EL (cell line): ENCODE measurements around the gene ACOT12.
"Not testable (repeated sequence)": the region's sequence is repeated elsewhere in the genome, so short reads cannot be mapped to it uniquely, and the experiment has no call there.

Experiments
- DNase-seq: peaks from one replicate; pipeline ENCODE4 v3.0.0-alpha.2; 2016

Gene ACOT12

DNA sequence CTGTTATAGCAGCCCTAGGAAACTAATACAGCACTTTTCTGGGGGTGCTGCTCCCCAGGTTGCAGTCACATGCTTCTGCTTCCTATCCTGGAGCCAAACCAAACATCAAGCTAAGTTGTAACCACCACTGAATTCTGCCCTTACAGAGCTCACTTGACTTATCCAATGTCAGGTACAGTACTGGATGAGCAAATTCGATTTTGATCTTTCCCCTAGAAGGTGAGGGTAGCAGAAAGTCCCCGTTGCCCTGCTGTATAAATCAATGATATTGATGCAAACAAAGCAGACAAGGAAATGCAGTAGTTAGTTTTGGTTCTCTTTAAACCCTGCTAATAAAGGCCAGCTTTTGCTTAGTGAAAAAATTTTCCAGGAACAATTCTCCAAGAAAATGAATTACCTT is 56.1 kb downstream of the ACOT12 start:
- no peak for DNase-seq

GRCh38 chr5:81336556-81336955 is 57.4 kb downstream of the ACOT12 start:
- no peak for DNase-seq

GRCh38 chr5:81335946-81336345 is 58.0 kb downstream of the ACOT12 start:
- no peak for DNase-seq

- no peak for DNase-seq
Measured at GRCh38 chr5:81334304-81335061, 59.5 kb downstream of the ACOT12 start.

DNA sequence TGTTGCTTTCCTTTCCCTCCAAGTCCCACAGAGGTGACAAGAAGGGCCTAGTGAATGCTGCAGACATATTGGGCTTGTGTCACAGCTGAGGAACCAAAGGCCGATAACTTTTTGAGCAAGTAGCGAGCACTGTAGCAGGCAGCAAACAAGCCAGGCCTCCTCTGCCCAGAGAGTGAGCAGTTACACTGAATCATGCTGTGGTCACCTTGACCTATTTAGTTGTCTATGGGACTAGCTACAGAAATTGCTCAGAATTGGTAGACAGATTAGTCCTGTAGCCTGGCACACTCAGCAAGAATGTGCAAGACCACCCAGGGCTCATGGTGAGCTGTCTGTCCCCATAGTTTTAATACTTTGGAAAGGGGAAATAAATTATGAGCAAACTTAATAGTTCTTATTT is 67.4 kb downstream of the ACOT12 start:
- no peak for DNase-seq

- no peak for DNase-seq
Measured at GRCh38 chr5:81317536-81317935, 76.4 kb downstream of the ACOT12 start.

GRCh38 chr5:81316571-81316970 is 77.4 kb downstream of the ACOT12 start:
- no peak for DNase-seq

GRCh38 chr5:81315830-81316229 is 78.1 kb downstream of the ACOT12 start:
- DNase-seq = no peak

- peak; percentile 79 for DNase-seq
Measured at GRCh38 chr5:81315336-81315735, 78.6 kb downstream of the ACOT12 start.

- peak; percentile 7 for DNase-seq
Measured at GRCh38 chr5:81314581-81314980, 79.4 kb downstream of the ACOT12 start.

DNA sequence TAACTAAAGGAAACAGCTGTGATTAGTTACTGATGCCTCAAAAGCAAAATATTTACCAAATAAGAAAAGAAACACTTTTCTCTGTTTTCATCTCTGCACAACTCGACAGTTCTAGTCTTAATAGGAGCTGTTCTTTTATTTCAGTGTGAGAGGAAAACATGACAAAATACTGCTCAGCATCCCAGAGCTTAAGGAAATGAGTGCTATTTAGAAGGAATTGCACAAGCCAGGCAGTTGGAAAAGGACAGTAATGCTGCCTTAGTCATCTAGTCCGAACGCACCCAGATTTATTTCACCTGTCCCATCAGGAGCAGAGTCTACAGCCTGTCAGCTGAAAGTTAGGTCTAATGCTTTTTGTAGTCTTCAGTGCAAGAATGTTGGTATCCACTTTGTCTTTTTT is 80.2 kb downstream of the ACOT12 start:
- no peak for DNase-seq

- DNase-seq = no peak
Measured at GRCh38 chr5:81313278-81313677, 80.7 kb downstream of the ACOT12 start.

DNA sequence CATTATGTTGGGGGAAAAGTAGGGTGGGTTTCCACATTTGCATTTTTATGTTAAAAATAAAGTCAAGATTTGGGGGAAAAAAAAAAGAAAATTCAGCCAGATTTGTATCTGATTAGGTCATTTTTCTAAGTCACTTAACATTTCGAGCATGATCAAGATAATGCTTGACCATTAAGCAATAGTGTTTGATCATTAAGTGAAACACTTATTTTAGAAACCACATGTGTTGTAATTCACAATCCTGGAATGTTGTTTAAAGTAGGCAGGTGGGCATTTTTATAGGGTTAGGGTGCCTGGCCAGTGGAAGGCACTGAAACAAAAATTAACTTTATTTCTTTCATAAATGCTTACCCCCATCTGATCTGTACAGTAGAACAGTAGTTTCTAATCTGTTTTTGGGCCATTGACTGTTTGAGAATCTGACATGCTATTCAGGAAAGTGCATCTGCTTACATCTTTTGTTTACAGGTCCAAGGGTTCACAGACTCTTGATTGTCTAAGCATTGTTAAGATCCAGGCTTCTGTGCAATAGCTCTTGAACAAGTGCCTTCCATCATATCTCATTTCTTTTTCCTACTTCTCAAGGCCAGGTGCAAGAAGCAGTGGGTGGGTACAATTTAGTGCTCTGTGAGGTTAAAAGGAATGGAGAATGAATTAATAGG is 83.4 kb downstream of the ACOT12 start:
- DNase-seq = no peak

DNA sequence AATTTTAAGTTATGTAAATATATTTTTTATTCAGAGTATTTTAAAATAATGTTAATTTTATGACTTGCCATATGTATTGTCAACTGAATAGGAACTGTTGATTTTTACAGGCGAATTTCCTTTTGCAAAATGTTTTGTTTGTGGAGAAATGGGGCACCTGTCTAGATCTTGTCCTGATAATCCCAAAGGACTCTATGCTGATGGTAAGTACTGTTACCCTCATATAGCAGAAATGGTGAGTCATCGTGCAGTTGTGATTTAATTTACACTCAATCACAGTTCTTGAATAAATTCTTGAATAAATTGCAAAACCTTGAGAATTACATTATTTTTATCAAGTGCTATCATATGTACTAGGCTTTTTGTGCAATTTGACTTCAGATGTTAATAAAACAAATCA is 85.1 kb downstream of the ACOT12 start:
- no peak for DNase-seq

DNA sequence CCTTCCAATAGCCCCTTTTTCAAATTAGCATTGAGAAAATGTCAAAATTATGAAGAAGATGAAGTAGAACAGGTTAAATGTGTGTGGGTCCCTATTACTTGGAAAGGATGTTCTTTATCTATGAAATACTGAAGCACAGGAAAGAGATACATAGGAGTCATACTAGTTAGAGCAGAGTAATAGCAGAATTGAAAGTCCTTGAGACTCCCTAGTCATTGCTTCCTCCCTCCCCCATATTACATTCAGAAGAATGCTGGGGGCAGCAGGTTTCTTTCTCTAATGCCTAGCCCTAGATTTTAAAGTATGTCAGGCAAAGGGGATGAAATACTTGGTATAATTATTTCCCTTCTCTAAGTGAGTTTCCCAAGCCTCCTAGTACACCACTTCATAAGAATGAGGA is 88.1 kb downstream of the ACOT12 start:
- no peak for DNase-seq

DNA sequence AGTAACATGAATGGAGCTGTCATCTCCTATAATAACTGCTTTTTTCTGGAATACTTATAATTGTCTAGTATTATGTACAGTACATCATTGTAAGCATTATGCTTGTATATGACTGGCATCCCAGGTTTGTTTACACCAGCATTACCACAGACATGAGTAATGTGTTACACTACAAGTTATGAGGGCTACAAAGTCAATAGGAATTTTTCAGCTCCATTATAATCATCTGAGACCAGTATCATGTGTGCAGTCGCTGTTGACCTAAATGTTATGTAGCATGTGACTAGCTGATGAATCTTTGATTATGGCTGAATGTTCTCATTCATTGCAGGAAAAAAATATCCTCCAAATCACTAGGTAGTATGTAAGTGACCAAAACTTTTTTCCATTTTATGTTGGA is 90.4 kb downstream of the ACOT12 start:
- peak; percentile 84 for DNase-seq

DNA sequence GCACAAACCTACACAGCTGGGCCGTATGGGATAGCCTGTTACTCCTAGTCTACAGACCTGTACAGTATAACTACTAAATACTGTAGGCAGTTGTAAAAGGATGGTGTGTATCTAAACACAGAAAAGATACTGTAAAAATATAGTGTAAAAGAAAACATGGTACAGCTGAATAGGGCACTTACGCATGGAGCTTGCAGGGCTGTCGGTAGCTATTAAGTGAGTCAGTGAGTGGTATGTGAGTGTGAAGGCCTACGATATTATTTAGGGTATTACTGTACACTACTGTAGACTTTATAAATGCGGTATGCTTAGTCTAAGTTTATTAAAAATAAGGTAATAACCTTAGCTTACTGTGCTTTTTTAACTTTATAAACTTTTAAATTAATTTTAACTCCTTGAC is 91.3 kb downstream of the ACOT12 start:
- DNase-seq = peak; percentile 28

GRCh38 chr5:81301271-81302015 is 92.5 kb downstream of the ACOT12 start, which contains the start of gene ZCCHC9:
ZCCHC9 (plus strand) TSS chr5:81301587; CDS start chr5:81304758, 3,171 bp downstream.
- DNase-seq = peak; percentile 95

- no peak for DNase-seq
Measured at GRCh38 chr5:81300921-81301270, 93.0 kb downstream of the ACOT12 start.

DNA sequence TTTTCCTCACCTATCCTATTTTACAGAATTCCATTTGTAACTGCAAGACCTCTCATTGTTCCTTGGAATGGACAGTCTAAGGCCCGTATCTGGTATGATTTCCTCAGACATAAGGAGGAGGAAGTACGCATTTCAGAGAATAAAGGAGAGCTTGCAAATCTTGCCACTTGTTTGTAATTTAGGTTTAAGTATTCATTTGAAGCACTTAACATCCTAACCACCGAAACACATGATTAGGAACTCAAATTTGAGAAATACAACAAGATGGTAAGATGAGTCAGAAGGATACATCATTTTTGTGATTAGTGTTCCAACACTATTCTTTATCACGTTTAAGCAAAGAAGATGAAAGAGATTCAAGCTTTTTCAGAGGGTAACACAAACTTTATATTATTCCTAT is 96.4 kb downstream of the ACOT12 start:
- DNase-seq = no peak

GRCh38 chr5:81294021-81294420 is 99.9 kb downstream of the ACOT12 start:
- DNase-seq = not testable (repeated sequence)

DNA sequence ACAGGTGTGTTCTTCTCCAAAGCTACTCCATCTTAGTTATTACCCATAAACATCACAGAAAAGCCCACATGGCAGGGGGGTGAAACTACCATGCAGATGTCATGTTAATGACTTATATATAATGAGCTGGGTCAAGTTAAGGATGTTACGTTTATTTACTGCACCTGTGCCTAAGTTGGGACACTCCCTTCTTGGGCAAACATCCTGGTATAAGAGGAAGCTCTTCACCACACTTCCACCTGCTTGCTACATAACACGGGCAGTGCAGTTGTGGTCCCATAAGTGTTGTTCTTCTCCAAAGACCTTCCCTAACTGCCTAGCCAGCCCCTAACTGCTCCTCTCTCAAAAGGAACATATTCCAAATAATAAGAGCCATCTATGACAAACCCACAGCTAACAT is 101.8 kb downstream of the ACOT12 start:
- no peak for DNase-seq

- no peak for DNase-seq
Measured at GRCh38 chr5:81290146-81290545, 103.8 kb downstream of the ACOT12 start.

DNA sequence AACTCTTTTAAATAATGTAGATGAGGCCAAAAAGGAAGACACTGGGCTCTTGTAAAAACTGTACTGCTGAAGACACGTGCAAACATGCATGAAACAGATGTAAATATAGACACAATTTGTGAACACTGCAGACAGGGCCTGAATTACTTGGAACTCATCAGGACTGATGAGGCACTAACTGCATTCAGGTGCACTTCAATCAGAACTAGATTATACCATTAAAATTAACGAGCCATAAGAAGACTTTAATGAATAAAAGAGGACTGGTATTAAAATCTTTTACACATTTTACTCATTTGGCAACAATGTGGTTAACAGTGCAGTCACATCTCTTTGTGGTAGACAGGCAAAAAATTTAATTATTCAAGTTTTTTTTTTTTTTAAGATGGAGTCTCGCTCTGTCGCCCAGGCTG is 105.9 kb downstream of the ACOT12 start:
- DNase-seq = no peak
